MM.1S (cell line): ENCODE results near the gene NTRK1.

Experiments used
- CTCF ChIP-seq: fragments of 300-600 bp; sonication (generic); IDR thresholded peaks from 2 replicates; pipeline ENCODE4 v1.5.1; 2016; ENCODE audit warnings: antibody characterized with exemption, low read length, mixed read lengths
- EZH2 ChIP-seq: fragments of 300-600 bp; sonication (generic); optimal IDR thresholded peaks from 2 replicates; pipeline ENCODE3; 2017; ENCODE audit warnings: low read depth, mild to moderate bottlenecking, antibody characterized with exemption, low read length, mixed read lengths
- EZH2phosphoT487 ChIP-seq: fragments of 300-600 bp; sonication (generic); IDR thresholded peaks from 2 replicates; pipeline ENCODE4 v1.6.1; 2018; ENCODE audit warnings: antibody characterized with exemption, low read length

- TF ChIP-seq CTCF (no peak), EZH2 (no peak), EZH2phosphoT487 (no peak)
These were observed 25.3 kb downstream of the NTRK1 start for GRCh38 chr1:156885880-156886355.
